Pancreas (tissue), 10 donors: ENCODE results near the gene RIMKLB. TPM values are rescaled to one million over a fixed set of nuclear protein-coding genes. Genes with fewer than 3 reads are reported as not detected.
"Not testable (repeated sequence)": the region's sequence is repeated elsewhere in the genome, so short reads cannot be mapped to it uniquely, and the experiment has no call there.

Source experiments
- ATAC-seq, 4 donors: fragments of 200-7000 bp; cut with Tn5 transposase; one replicate each; pipeline versions ENCODE4 v1.8.0 to v1.9.1; 2020; ENCODE audit warnings: mild to moderate bottlenecking in 4 of 4, moderate library complexity in 4 of 4
- DNase-seq, 6 donors: peaks; one replicate each; pipeline ENCODE4 v3.0.0-alpha.2; 2020
- FAIRE-seq: peaks from 2 replicates; lab custom pipeline; 2012; peaks lifted over from hg19 to GRCh38; lab: Jason Lieb, UNC
- H3K27ac ChIP-seq, 4 donors: fragments of 200-600 bp; sonication (generic); 1 replicate in 3 of 4; 2 replicates in 1 of 4; pipeline versions ENCODE4 v1.5.0 to v1.8.0; 2020
- H3K27me3 ChIP-seq, 4 donors: fragments of 200-600 bp; one replicate each; pipeline ENCODE4 v1.8.0; 2021
- H3K36me3 ChIP-seq, 3 donors: fragments of 200-600 bp; sonication (generic) in 1 of 3; one replicate each; pipeline versions ENCODE4 v1.5.0 to v1.8.0; 2020 to 2021
- H3K4me1 ChIP-seq, 3 donors: fragments of 200-600 bp; one replicate each; pipeline ENCODE4 v1.8.0; 2021
- H3K4me3 ChIP-seq, 4 donors: fragments of 200-600 bp; sonication (generic) in 2 of 4; one replicate each; pipeline versions ENCODE4 v1.5.0 to v1.8.0; 2020 to 2021
- H3K9me3 ChIP-seq, 4 donors: fragments of 200-600 bp; one replicate each; pipeline ENCODE4 v1.8.0; 2021
- WGBS, 2 donors: extraction: QIAGEN DNeasy Blood & Tissue Kit; methylation state at CpG; one replicate each; pipeline ENCODE4 v1.1.7; 2013; 5-methylcytosine and 5-hydroxymethylcytosine counted together
- intact Hi-C, 3 donors: fragments of 100-400 bp; cut with DNase I; formaldehyde crosslinking; loops; one replicate each; pipeline versions ENCODE4 v1.11.1 to v1.14.2; 2022
- polyA plus RNA-seq, 2 donors: library from polyadenylated mRNA; stranded (reverse); fragments of 200-250 nt; gene quantifications; one replicate each; pipeline ENCODE4 v1.2.3, GENCODE V29; 2013
- total RNA-seq, 6 donors: library from RNA; stranded (reverse); fragmentation: NEBNext Ultra II Directional in 4 of 6; extraction: Animal tissue kit (Norgen Biotek cat#: 25700) in 4 of 6; gene quantifications; one replicate each; pipeline versions ENCODE4 v1.2.1 to v1.2.4, GENCODE V29; 2021 to 2023
- TF ChIP-seq, protein P1 (sequence below), 4 donors: fragments of 200-600 bp; sonication (generic) in 3 of 4; IDR thresholded peaks; one replicate each; pipeline versions ENCODE4 v1.5.0 to v1.8.0; 2021; ENCODE audit warnings: antibody characterized with exemption in 4 of 4
- donor health status: healthy with polysubstance abuse.
- donor health status: DM: no; HTN: no; CAD: no; lungs with moderate emphysema.
- donor health status: DM: no; HTN: no; CAD: no.
- donor health status: control.
- donor health status: control.
- donor health status: Bipolar disorder and iron deficiency.
- donor health status: DM: yes; HTN: yes; CAD: no.
- donor health status: DM: no; HTN: no; CAD: no.
- donor health status: DM: no; HTN: no; CAD: no.
- donor health status: DM: yes; HTN: yes; CAD: no.

Gene RIMKLB
- total and polyA plus RNA-seq, 8 donors = 5.1 to 46.2 (median 8.8) TPM

DNA sequence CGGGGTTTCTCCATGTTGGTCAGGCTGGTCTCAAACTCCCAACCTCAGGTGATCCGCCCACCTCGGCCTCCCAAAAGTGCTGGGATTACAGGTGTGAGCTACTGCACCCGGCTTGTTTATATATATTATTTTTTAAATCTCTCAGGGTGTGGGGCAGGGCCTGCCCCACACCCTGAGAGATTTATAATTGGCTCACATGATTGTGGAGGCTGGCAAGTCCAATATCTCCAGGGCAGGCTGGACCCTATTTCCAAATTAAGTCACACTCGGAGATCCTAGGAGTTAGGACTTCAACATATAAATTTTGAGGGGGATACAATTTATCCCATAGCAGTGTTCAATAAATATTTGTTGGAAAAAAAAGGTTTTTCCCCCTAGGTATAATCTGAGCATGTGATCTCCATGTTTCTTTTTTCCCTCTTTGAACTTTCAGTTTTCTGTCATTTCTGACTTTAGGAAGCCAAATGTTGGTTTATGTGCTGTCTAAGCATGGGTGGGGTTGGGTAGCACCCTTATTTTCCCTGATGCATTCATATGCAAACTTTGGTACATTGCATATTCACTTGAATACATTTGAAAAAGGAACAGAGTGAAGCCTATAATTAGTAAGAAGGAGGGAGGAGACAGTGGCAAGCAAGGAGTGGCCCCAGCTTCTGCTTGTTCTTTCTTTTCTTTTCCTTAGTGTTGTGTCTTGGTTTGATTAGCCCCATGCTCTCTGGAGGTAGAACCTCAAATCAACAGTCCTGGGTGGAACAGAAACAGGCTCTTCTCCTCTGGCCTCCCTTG, 116.0 kb downstream of the RIMKLB start:
- H3K9me3 ChIP-seq = no peaks in the 10 kb centered on the region
- H3K36me3 ChIP-seq = no peaks in the 10 kb centered on the region
- FAIRE-seq (no peak), DNase-seq (no peak), ATAC-seq (no peak)
- 64 to 68% methylated on average over 5 of the region's 5 CpGs for WGBS, 2 donors
- TF ChIP-seq, protein P1, sequence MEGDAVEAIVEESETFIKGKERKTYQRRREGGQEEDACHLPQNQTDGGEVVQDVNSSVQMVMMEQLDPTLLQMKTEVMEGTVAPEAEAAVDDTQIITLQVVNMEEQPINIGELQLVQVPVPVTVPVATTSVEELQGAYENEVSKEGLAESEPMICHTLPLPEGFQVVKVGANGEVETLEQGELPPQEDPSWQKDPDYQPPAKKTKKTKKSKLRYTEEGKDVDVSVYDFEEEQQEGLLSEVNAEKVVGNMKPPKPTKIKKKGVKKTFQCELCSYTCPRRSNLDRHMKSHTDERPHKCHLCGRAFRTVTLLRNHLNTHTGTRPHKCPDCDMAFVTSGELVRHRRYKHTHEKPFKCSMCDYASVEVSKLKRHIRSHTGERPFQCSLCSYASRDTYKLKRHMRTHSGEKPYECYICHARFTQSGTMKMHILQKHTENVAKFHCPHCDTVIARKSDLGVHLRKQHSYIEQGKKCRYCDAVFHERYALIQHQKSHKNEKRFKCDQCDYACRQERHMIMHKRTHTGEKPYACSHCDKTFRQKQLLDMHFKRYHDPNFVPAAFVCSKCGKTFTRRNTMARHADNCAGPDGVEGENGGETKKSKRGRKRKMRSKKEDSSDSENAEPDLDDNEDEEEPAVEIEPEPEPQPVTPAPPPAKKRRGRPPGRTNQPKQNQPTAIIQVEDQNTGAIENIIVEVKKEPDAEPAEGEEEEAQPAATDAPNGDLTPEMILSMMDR (IDR thresholded peaks at IDR 0.05) = no peak
- no peak overlapping the region for H3K4me3 ChIP-seq
- no peak overlapping the region for H3K27ac ChIP-seq
- H3K27me3 ChIP-seq = no peaks in the 10 kb centered on the region
- no peaks in the 10 kb centered on the region for H3K4me1 ChIP-seq
- intact Hi-C loops = no loop called here

DNA sequence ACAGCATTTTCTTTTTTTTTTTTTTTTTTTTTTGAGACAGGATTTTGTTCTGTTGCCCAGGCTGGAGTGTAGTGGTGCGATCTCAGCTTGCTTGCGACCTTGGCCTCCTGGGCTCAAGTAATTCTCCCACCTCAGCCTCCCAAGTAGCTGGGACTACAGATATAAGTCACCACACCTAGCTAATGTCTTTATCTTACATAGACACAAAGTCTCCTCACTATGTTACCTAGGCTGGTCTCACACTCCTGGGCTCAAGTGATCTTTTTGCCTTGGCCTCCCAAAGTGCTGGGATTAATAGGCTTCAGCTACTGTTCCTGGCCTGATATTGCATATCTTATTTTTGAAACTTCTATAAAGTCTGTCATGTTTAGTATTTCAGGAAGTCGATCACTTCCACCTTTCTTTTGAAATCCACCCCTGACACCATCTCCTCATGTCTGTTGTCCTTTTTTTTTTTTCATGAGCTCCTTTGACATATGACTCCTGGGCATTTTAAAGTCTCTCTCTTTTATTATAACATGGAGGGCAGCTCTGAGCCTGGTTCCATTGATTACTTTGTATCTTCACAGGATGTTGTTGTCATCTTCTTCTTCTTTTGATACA, 118.8 kb downstream of the RIMKLB start:
- Histone ChIP-seq H3K4me3 (no peak overlapping the region), H3K27ac (no peak overlapping the region), H3K27me3 (no peaks in the 10 kb centered on the region), H3K4me1 (no peaks in the 10 kb centered on the region), H3K9me3 (no peaks in the 10 kb centered on the region), H3K36me3 (no peaks in the 10 kb centered on the region)
- no peak for ATAC-seq
- WGBS, 2 donors = 76 to 86% methylated on average over 3 of the region's 3 CpGs
- no peak for DNase-seq
- TF ChIP-seq, protein P1 (IDR thresholded peaks at IDR 0.05) = no peak
- intact Hi-C loops = no loop called here
- no peak for FAIRE-seq

DNA sequence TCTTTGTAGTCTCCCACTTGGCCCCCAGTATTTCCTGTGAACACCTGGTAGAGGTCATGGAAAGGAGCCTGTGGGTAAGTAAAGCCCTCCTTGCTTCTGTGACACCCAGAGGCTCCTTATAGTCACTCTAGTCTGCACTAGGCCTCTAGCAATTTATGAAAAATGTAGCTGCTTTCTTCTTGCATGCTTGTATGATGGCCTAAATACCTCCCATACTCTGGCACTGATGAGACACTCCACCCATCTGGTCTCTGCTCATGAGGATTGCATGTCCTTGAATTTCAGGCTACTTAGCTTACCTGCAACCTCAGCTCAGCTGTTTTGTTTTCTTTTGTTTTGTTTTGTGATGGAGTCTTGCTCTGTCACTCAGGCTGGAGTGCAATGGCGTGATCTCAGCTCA, 120.1 kb downstream of the RIMKLB start:
- no peak for ATAC-seq
- intact Hi-C loops = no loop called here
- H3K27me3 ChIP-seq = no peaks in the 10 kb centered on the region
- WGBS, 2 donors = 96 to 100% methylated on average over 1 of the region's 1 CpG
- no peak overlapping the region for H3K27ac ChIP-seq
- DNase-seq = no peak
- no peak overlapping the region for H3K4me3 ChIP-seq
- TF ChIP-seq, protein P1 (IDR thresholded peaks at IDR 0.05) = no peak
- H3K9me3 ChIP-seq = no peaks in the 10 kb centered on the region
- no peaks in the 10 kb centered on the region for H3K36me3 ChIP-seq
- no peaks in the 10 kb centered on the region for H3K4me1 ChIP-seq
- FAIRE-seq = no peak

DNA sequence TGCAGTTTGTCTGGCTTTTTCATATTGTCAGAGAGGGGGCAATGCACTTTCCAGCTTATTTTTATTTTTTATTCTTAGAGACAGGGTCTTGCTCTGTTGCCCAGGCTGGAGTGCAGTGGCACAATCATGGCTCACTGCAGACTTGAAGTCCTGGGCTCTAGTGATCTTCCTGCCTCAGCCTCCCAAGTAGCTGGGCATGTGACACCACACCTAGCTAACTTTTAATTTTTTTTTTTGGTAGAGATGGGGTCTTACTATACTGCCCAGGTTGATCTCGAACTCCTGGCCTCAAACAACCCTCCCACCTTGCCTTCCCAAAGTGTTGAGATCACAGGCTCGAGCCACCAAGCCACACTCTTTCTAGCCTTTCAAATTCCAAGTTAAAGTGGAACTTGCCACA, 120.7 kb downstream of the RIMKLB start:
- H3K36me3 ChIP-seq = no peaks in the 10 kb centered on the region
- TF ChIP-seq, protein P1 (IDR thresholded peaks at IDR 0.05) = no peak
- H3K9me3 ChIP-seq = no peaks in the 10 kb centered on the region
- 65 to 67% methylated on average over 2 of the region's 2 CpGs for WGBS, 2 donors
- intact Hi-C loops = no loop called here
- no peak for ATAC-seq
- no peak overlapping the region for H3K4me3 ChIP-seq
- H3K27ac ChIP-seq = no peak overlapping the region
- FAIRE-seq = no peak
- H3K27me3 ChIP-seq = no peaks in the 10 kb centered on the region
- no peaks in the 10 kb centered on the region for H3K4me1 ChIP-seq
- no peak for DNase-seq

DNA sequence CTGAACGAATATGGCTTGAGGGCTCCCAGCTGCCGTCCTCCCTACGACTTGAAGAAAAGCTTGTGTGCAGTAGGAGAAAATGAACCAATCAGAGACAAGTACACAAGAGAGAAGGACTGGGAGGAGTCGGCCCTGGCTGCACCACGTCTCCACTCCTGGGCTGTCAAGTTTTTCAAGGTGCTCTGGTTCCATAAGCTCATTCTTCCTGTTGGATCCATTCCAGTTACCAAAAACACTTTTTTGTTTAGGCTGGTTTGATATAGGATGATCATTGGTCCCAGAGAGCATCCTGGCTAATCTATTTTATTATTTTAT, 121.8 kb downstream of the RIMKLB start:
- Histone ChIP-seq H3K27me3 (no peaks in the 10 kb centered on the region), H3K9me3 (no peaks in the 10 kb centered on the region), H3K27ac (no peak overlapping the region), H3K36me3 (no peaks in the 10 kb centered on the region), H3K4me1 (no peaks in the 10 kb centered on the region), H3K4me3 (no peak overlapping the region)
- intact Hi-C loops = no loop called here
- 24 to 26% methylated on average over 5 of the region's 5 CpGs for WGBS, 2 donors
- DNase-seq = no peak
- TF ChIP-seq, protein P1 (IDR thresholded peaks at IDR 0.05) = no peak
- no peak for ATAC-seq
- FAIRE-seq = no peak

DNA sequence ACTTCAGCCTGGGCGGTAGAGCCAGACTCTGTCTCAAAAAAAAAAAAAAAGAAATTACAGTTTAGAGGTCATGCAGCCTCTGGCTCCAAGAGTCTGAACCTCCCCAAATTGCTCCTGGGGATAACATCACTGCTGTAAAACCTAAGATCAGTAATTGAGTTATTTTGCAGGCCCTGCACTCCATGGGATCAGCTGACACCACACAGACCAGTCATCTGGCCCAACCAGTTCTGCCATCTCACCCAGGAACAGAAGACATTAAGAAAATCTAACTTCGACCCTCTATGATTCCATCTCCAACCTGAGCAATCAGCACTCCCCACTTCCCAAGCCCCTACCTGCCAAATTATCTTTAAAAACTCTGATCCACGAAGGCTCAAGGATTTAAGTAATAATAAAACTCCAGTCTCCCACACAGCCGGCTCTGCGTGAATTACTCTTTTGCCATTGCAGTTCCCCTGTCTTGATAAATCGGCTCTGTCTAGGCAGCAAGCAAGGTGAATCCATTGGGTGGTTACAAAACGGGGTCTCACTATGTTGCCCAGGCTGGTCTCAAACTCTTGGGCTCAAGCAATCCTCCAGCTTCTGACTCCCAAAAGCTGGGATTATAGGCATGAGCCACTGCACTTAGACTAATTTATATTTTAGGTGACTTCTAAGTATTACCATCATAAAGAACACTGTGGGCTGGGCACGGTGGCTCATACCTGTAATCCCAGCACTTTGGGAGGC, 123.1 kb downstream of the RIMKLB start:
- H3K36me3 ChIP-seq, H3K4me1 ChIP-seq, H3K27ac ChIP-seq, intact Hi-C loops, FAIRE-seq, ATAC-seq, DNase-seq, H3K4me3 ChIP-seq, H3K27me3 ChIP-seq, H3K9me3 ChIP-seq: not testable (repeated sequence)
- 69 to 81% methylated on average over 8 of the region's 8 CpGs for WGBS, 2 donors
